NCI-H69 (cell line): ENCODE results near the gene SIRT2.
"Not testable (repeated sequence)": the region's sequence is repeated elsewhere in the genome, so short reads cannot be mapped to it uniquely, and the experiment has no call there.

ENCODE experiments used
- DNase-seq: peaks from one replicate; lab custom pipeline; 2025; lab: John Stamatoyannopoulos, UW

The SIRT2 gene

GRCh38 chr19:38898788-38899446 is 501 bp downstream of the SIRT2 start:
- peak; percentile 50 for DNase-seq

- DNase-seq: no peak
These were observed 4.5 kb downstream of the SIRT2 start for GRCh38 chr19:38894968-38895367.

DNA sequence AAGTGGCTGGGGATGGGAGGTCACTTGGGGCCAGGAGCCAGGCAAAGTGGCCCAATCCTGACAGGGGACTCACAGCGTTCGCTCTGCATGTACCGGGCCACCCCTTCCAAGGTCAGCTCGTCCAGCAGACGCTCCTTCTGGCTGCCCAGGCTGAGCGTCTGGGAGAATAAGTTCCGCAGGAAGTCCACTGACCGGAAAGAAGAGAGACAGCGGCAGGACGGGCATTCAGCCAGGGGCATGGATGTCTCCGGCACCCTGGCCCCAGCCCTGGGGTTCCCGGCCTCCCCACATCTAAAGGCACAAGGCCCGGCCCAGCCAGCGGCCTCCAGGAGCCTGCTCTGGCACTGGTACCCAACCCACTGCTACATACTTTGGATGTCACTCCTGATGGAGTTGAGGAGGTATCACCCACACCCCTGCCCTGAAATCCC is 6.1 kb downstream of the SIRT2 start:
- no peak for DNase-seq

GRCh38 chr19:38892841-38893240 is 6.6 kb downstream of the SIRT2 start:
- DNase-seq: no peak

DNA sequence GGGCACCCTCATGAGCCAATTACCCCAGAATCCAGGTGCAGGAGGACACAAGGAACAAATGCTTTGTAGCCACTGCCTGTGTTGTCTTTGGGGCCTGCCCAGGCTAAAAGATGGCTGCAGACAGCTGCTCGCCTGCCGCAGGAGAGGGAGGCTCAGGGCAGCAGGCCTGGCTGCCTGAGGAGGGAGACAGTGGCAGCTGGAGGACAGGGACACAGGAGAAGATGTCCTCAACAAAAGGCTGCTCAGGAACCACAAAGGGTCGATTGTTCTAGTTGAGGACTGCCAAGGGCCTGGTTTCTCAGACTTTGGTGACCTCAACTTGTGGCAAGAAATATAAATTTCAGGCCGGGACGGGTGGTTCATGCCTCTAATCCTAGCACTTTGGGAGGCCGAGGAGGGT is 7.6 kb downstream of the SIRT2 start:
- DNase-seq: no peak

GRCh38 chr19:38890686-38891085 is 8.7 kb downstream of the SIRT2 start:
- no peak for DNase-seq

- no peak for DNase-seq
These were observed 9.6 kb downstream of the SIRT2 start for GRCh38 chr19:38889803-38890202.

DNA sequence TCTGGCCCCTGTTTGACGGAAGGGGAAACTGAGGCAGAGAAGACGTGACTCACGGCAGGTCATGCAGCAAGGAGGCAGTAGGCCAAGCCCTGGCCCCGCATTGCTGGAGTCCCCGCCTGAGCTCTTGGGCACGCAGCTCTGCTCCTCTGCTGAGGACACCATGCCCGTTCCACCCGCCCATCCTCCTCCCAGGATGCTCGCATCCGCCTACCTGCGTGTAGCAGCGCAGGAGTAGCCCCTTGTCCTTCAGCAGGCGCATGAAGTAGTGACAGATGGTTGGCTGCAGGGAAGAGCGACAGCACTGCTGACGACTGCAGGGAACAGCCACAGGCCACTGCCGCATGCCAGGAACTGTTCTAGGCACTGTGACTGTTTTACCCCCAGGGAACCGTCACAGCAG is 10.5 kb downstream of the SIRT2 start:
- DNase-seq: no peak

- not testable (repeated sequence) for DNase-seq
These were observed 14.7 kb downstream of the SIRT2 start for GRCh38 chr19:38884691-38885090.

GRCh38 chr19:38883286-38883685 is 16.1 kb downstream of the SIRT2 start:
- DNase-seq: no peak

DNA sequence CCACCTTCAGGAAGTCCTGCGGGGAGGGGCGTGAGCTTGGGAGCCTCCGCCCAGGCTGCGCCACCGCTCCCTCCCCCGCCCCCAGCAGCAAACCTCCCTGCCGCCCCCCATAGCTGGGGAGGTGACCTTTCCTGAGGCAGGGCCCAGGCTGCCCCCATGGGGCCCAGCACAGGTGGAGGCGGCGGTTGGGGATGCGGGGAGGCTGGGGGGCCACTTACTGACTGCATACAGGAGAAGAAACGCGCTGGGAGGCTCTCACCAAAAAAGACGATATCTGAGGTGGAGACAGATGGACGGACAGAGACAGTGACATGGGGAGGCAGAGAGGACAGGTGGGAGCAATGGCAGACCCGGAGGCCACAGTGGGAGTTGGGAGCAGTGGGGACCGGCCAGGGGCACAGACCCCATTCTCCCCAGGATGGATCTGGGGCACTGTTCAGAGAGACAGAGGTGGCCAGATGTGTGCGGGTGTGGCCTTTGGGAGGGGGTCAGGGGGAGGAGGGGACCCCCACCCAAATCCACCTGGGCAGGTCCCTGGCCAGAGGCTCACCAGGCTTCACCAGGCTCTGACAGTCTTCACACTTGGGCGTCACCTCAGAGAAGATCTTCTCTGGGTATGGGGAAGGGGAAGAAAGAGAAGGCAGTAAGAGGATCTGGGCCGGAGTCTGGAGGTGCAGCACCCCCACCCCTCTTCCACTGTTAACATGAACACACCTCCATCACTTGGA is 18.4 kb downstream of the SIRT2 start:
- no peak for DNase-seq

GRCh38 chr19:38880076-38880881 is 19.1 kb downstream of the SIRT2 start:
- DNase-seq: no peak

DNA sequence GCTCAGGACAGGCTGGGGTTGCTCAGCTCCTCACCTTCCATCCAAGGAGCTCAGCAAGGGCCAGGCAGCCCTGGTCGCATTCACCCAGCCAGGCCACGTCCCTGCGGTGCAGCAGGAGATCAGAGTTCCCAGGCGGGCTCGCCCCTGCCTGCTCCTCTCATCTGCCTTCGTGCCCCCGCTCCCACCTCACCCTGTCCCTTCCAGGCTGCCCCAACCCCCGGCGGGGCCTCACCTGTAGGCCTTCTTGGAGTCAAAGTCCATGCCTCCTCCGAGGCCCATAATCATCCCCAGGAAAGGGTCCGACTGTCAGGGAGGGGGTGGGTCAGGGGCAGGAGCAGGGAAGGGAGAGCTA is 20.0 kb downstream of the SIRT2 start:
- DNase-seq: no peak

- peak; percentile 35 for DNase-seq
These were observed 20.6 kb downstream of the SIRT2 start for GRCh38 chr19:38878575-38879399.

DNA sequence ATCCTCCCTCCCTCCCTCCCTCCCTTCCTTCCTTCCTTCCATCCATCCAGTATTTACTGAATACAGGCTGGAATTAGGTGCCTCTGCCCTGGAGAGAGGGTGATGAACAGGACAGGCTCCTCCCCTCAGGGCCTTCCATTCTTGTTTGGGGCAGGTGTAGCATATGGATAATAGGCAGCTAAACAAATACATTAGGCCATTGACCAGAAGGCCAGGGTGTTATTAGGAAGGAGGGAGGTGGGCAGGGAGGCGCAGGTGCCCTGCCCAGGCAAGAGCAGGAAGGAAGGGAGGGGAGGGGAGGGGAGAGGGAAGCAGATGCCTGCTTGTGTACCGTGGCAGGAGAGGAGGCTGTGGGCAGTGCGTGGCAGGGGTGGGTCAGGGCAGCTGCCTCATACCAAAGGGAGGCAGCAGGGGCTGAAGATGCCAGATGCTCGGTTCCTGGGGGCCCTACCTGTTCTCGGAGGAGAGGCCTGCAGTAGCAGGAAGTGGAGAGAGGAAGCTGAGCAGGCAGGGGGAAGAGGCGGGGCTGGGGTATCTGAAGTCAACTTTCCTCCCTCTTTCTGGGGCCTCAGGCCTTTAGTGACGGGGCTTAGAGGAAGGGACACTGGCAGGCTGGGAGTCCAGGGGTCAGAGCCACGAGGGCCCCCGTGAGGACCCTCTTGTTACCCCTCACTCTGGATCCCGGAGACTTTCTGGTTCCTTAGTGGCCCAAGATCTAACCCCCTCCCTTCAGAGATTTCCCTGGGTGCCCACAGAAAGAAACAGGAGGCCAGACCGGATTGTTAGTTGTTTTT is 21.4 kb downstream of the SIRT2 start, which contains the start of gene RINL:
TSS of gene RINL (minus strand) at position 495 of the 794 bp plus-strand sequence. CDS start 1,533 bp downstream, outside the sequence.
- peak; percentile 100 for DNase-seq

DNA sequence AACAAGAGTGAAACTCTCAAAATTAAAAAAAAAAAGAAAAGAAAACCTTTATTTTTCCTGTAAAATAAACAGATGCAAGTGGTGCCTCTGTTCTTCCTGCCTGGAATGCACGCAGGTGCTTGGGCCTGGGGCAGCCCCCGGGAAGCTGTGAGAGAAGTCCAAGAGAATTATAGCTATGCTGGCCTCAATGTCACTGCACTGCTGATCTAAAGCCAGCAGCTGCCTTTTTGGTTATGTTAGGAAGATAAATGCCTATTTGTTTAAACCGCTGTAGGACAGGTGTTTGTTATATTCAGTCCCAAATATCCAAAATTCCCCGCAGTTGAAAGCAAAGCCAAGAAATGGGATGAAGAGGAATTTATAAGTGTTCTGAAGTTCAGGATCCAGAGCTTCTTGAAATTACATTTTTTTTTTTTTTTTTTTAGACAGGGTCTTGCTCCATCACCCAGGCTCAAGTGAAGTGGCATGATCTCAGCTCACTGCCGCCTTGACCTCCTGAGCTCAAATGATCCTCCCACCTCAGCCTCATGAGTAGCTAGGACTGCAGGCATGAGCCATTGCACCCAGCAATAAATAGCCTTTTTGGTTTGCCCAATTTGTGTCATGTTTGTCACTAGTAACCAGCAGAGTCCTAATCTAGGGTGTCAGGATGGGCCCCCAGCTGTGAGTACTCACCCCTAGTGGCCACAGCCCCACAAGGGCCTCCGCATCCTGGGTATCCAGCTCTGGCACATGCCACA is 23.6 kb downstream of the SIRT2 start:
- DNase-seq: no peak

- DNase-seq: not testable (repeated sequence)
These were observed 26.0 kb downstream of the SIRT2 start for GRCh38 chr19:38873400-38873799.

GRCh38 chr19:38870612-38871011 is 28.8 kb downstream of the SIRT2 start:
- no peak for DNase-seq

GRCh38 chr19:38869836-38870607 is 29.4 kb downstream of the SIRT2 start:
- DNase-seq: peak; percentile 93
